DND-41 (cell line): ENCODE data around the gene F8.
"Not testable (repeated sequence)": the region's sequence is repeated elsewhere in the genome, so short reads cannot be mapped to it uniquely, and the experiment has no call there.

Experiments used
- CTCF ChIP-seq: IDR thresholded peaks from 2 replicates; pipeline ENCODE4 v1.5.1; 2012; ENCODE audit warnings: borderline replicate concordance, low read length, moderate library complexity, mild to moderate bottlenecking; ENCODE audit not compliant: poor library complexity, severe bottlenecking; ENCODE audit errors: extremely low read depth
- EZH2 ChIP-seq: IDR thresholded peaks from 3 replicates; pipeline ENCODE4 v1.6.1; 2012; ENCODE audit warnings: borderline replicate concordance, low read depth, mild to moderate bottlenecking, moderate library complexity, low read length, inconsistent platforms; ENCODE audit not compliant: severe bottlenecking

GRCh38 chrX:154910528-154910927 is 112.0 kb downstream of the F8 start:
- not testable (repeated sequence) for TF ChIP-seq EZH2, CTCF
